NCI-H524 treated with DMSO at 0.1 percent for 48 hours (cell line): ENCODE results near the gene CD226.

Source experiments
- DNase-seq: peaks from one replicate; lab custom pipeline; 2025; lab: John Stamatoyannopoulos, UW

CD226 gene

DNA sequence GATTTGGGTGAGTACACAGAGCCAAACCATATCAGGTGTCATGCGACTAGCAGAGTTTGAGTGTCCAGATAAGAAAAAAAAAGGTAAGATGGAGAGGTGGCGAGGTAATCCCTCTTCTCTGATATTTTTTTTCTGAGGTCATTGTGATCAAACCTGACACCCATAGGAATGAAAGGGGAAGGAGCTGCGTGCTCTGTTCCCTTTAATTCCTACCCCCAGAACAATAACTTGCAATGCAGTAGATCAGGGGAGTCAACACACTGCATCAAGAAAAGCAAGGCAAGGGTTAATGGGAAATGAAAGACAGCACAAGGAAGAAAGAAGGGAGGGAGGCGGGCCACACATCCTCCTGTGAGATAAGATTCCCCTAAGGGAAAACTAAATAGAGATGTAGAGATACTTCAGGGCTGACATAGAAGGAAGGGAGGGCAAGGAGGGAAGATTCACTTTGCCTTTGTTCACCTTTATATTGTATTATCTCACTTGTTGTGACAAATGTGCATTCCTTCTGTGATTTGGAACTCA is 132.8 kb downstream of the CD226 start:
- no peak for DNase-seq

DNA sequence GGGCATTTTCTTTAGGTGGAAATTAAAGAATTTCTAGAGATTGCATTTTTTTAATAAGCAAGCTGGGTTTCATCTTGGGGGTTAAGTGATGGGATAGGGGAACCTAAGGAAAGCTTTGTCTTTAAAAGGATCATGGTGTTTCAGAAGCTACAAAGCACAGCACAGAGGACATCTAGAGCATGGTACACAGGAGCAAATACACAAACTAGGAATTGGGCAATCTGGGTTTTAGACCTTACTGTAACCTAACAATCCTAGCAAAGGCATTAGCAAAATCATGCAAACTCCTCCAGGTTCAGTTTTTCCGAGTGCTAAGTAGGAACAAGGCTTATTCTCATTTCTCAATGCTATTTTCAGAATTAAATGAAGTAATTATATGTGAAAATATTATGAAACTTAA is 134.1 kb downstream of the CD226 start:
- DNase-seq, result no peak

GRCh38 chr18:69808399-69808798 is 139.3 kb downstream of the CD226 start:
- no peak for DNase-seq

DNA sequence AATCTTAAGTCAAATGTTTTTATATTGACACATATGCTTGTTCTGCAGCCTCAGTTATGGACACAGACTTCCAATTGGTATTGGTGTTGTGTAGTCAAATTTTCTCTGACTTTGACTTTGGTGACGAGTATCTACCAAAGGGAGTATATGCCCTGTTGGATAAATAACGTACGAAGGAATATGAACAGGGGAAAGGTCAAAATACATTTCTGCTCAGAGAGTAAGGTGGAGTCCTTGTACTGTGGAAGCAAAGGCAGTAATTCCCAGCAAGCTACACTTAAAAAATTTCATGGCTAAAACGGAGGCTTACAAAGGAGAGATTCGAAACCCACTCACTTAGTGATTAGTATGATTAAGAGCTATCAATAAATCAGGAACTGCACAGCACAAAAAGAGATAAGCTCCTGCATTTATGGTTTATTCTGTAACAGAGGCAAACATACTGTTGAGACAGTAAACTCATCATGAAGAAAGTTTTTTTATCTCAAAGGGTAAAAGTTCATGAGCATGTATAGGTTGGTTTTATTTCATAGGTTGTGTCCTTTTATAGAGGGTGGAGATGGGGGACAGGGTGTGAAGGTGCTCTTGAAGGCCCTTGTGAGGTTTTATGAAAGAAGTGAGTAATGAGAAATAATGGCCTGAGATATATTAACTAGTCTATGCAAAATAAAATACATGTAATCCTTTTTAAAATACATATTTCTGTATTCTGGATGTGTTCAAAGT is 142.7 kb downstream of the CD226 start:
- no peak for DNase-seq
